A673 (cell line): ENCODE data around the gene ZNF385B. TPM values are rescaled to one million over a fixed set of nuclear protein-coding genes. Genes with fewer than 3 reads are reported as not detected.

Source experiments
- BruUV-seq: library from RNA; stranded (reverse); fragments of 400-500 nt; replicated peaks from 2 replicates; lab custom pipeline; 2021; lab: Mats Ljungman, UMichigan
- CTCF ChIA-PET: fragments of 300-600 bp; sonication (Branson Sonifier 250); formaldehyde crosslinking; loops from one replicate; lab custom pipeline; 2022; ENCODE audit warnings: antibody characterized with exemption; lab: Charles Lee
- POLR2A ChIA-PET: fragments of 300-600 bp; sonication (Branson Sonifier 250); formaldehyde crosslinking; loops from one replicate; lab custom pipeline; 2022; ENCODE audit warnings: antibody characterized with exemption; ENCODE audit not compliant: low non-redundant PET; lab: Charles Lee
- DNase-seq: peaks from one replicate; pipeline ENCODE4 v3.0.0-alpha.2; 2015; ENCODE audit warnings: low spot score
- H3K27ac ChIP-seq: fragments of 200-600 bp; sonication (generic); 2 replicates; pipeline ENCODE4 v1.5.1; 2016; ENCODE audit warnings: mixed run types, low read depth, mild to moderate bottlenecking, mixed read lengths, antibody characterized with exemption, low read length; ENCODE audit not compliant: poor library complexity, severe bottlenecking
- H3K27me3 ChIP-seq: fragments of 200-600 bp; sonication (generic); replicated peaks from 2 replicates; pipeline ENCODE4 v1.6.1; 2017; ENCODE audit warnings: mixed run types, low read depth, mild to moderate bottlenecking, mixed read lengths, antibody characterized with exemption, low read length; ENCODE audit not compliant: insufficient read depth, poor library complexity
- H3K36me3 ChIP-seq: fragments of 200-600 bp; sonication (generic); 2 replicates; pipeline ENCODE4 v1.6.1; 2016; ENCODE audit warnings: mixed run types, mild to moderate bottlenecking, mixed read lengths, antibody characterized with exemption, low read length; ENCODE audit not compliant: insufficient read depth, poor library complexity, severe bottlenecking
- H3K4me1 ChIP-seq: fragments of 200-600 bp; sonication (generic); 2 replicates; pipeline ENCODE4 v1.6.1; 2017; ENCODE audit warnings: mixed run types, mild to moderate bottlenecking, mixed read lengths, antibody characterized with exemption, low read length; ENCODE audit not compliant: insufficient read depth, poor library complexity, severe bottlenecking
- H3K4me3 ChIP-seq: fragments of 200-600 bp; sonication (generic); 2 replicates; pipeline ENCODE4 v1.5.1; 2016; ENCODE audit warnings: low read depth, mixed run types, mild to moderate bottlenecking, mixed read lengths, low read length; ENCODE audit not compliant: poor library complexity, severe bottlenecking
- H3K9me3 ChIP-seq: fragments of 200-600 bp; sonication (generic); 2 replicates; pipeline ENCODE4 v1.6.1; 2016; ENCODE audit warnings: mixed run types, low read depth, mild to moderate bottlenecking, mixed read lengths, antibody characterized with exemption, low read length; ENCODE audit not compliant: poor library complexity, severe bottlenecking
- EZH2 ChIP-seq: fragments of 200-600 bp; sonication (generic); IDR thresholded peaks from 2 replicates; pipeline ENCODE4 v1.6.1; 2017; ENCODE audit warnings: borderline replicate concordance, low read depth, mild to moderate bottlenecking, mixed read lengths, antibody characterized with exemption, low read length; ENCODE audit not compliant: poor library complexity, severe bottlenecking
- intact Hi-C: fragments of 100-400 bp; cut with micrococcal nuclease; formaldehyde crosslinking; loops from one replicate; pipeline ENCODE4 v1.10.0; 2022; ENCODE audit not compliant: unreplicated experiment
- total RNA-seq: library from RNA; stranded (reverse); gene quantifications from 2 replicates; pipeline ENCODE4 v1.2.3, GENCODE V29; 2021
- TF ChIP-seq, protein P1 (sequence below): fragments of 300-800, 200-600 bp; sonication (generic); conservative IDR thresholded peaks from 2 replicates; pipeline ENCODE4 v1.5.1; 2017; ENCODE audit warnings: low read depth, mild to moderate bottlenecking, antibody characterized with exemption, low read length, moderate library complexity, mixed read lengths

The ZNF385B gene
- total RNA-seq, 1 experiment from 2014 or later, result not detected

DNA sequence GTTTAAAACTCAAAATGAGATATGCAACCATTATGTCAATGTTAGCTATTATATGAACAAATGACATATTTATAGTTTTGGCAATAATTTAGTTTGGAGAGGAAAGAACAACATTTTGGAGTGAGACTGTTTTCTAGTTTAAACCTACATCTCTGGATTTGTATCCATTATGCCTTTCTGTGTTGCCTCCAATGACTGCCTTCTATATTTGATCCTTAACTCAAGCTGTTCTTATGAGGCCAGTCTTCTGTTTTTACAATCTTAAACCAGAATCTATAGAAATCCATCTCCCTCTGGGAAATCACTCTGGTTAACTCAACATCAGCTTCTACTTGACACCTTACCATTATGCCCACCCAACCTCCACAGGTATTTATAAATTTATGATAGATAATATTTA is 67.5 kb downstream of the ZNF385B start:
- ChIA-PET POLR2A (no interaction called here), CTCF (no interaction called here)
- intact Hi-C loops, result no loop called here
- TF ChIP-seq, protein P1, sequence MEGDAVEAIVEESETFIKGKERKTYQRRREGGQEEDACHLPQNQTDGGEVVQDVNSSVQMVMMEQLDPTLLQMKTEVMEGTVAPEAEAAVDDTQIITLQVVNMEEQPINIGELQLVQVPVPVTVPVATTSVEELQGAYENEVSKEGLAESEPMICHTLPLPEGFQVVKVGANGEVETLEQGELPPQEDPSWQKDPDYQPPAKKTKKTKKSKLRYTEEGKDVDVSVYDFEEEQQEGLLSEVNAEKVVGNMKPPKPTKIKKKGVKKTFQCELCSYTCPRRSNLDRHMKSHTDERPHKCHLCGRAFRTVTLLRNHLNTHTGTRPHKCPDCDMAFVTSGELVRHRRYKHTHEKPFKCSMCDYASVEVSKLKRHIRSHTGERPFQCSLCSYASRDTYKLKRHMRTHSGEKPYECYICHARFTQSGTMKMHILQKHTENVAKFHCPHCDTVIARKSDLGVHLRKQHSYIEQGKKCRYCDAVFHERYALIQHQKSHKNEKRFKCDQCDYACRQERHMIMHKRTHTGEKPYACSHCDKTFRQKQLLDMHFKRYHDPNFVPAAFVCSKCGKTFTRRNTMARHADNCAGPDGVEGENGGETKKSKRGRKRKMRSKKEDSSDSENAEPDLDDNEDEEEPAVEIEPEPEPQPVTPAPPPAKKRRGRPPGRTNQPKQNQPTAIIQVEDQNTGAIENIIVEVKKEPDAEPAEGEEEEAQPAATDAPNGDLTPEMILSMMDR, result no peak
- TF ChIP-seq EZH2, result no peak
- no TSS peak for BruUV-seq
- no peaks in the 10 kb centered on the region for H3K36me3 ChIP-seq
- no peak overlapping the region for H3K27ac ChIP-seq
- H3K9me3 ChIP-seq, result no peaks in the 10 kb centered on the region
- DNase-seq, result no peak
- no peaks in the 10 kb centered on the region for H3K4me1 ChIP-seq
- peaks cover 3% of the 10 kb centered on the region for H3K27me3 ChIP-seq
- H3K4me3 ChIP-seq, result no peak overlapping the region

GRCh38 chr2:179793238-179793637 is 68.2 kb downstream of the ZNF385B start:
- intact Hi-C loops, result no loop called here
- POLR2A ChIA-PET, result no interaction called here
- DNase-seq, result no peak
- no peak for TF ChIP-seq EZH2
- TF ChIP-seq, protein P1, result no peak
- H3K36me3 ChIP-seq, result no peaks in the 10 kb centered on the region
- BruUV-seq, result no TSS peak
- H3K4me3 ChIP-seq, result no peak overlapping the region
- CTCF ChIA-PET, result no interaction called here
- peaks cover 3% of the 10 kb centered on the region for H3K27me3 ChIP-seq
- no peak overlapping the region for H3K27ac ChIP-seq
- no peaks in the 10 kb centered on the region for H3K4me1 ChIP-seq
- no peaks in the 10 kb centered on the region for H3K9me3 ChIP-seq

- H3K27ac ChIP-seq, result no peak overlapping the region
- H3K4me3 ChIP-seq, result no peak overlapping the region
- peaks cover 3% of the 10 kb centered on the region for H3K27me3 ChIP-seq
- no peak for DNase-seq
- no peaks in the 10 kb centered on the region for H3K4me1 ChIP-seq
- ChIA-PET POLR2A (no interaction called here), CTCF (no interaction called here)
- no peaks in the 10 kb centered on the region for H3K9me3 ChIP-seq
- no peak for TF ChIP-seq EZH2
- TF ChIP-seq, protein P1, result no peak
- intact Hi-C loops, result no loop called here
- H3K36me3 ChIP-seq, result no peaks in the 10 kb centered on the region
- no TSS peak for BruUV-seq
Measured at GRCh38 chr2:179790235-179791217, 70.9 kb downstream of the ZNF385B start.
